NB4 (cell line): Measurements from ENCODE around the gene TSHR.

Source experiments
- DNase-seq: peaks from one replicate; pipeline ENCODE4 v3.0.0; 2010; ENCODE audit warnings: low read depth
- H3K4me3 ChIP-seq: one replicate; pipeline ENCODE4 v1.5.1; 2011; ENCODE audit warnings: mild to moderate bottlenecking, low read depth, low read length, moderate library complexity
- CTCF ChIP-seq: IDR thresholded peaks from one replicate; pipeline ENCODE4 v1.5.1; 2012; ENCODE audit warnings: low read depth, low read length
- MAX ChIP-seq: IDR thresholded peaks from 2 replicates; pipeline ENCODE4 v1.6.1; 2011; ENCODE audit warnings: low read depth, low read length
- MYC ChIP-seq: IDR thresholded peaks from 2 replicates; pipeline ENCODE4 v1.6.1; 2011; ENCODE audit warnings: low read depth, low read length
- POLR2A ChIP-seq: IDR thresholded peaks from 2 replicates; pipeline ENCODE4 v1.6.1; 2011; ENCODE audit warnings: mild to moderate bottlenecking; ENCODE audit not compliant: insufficient read length; ENCODE audit errors: extremely low read depth

The TSHR gene

GRCh38 chr14:81176241-81176640 is 220.8 kb downstream of the TSHR start:
- no peak for TF ChIP-seq POLR2A
- TF ChIP-seq MAX, result no peak
- no peak for TF ChIP-seq CTCF
- TF ChIP-seq MYC, result no peak
- H3K4me3 ChIP-seq, result no peak overlapping the region
- peak; percentile 39 for DNase-seq

GRCh38 chr14:81177225-81177624 is 221.8 kb downstream of the TSHR start:
- DNase-seq, result no peak
- no peak overlapping the region for H3K4me3 ChIP-seq

GRCh38 chr14:81178063-81178462 is 222.6 kb downstream of the TSHR start:
- H3K4me3 ChIP-seq, result no peak overlapping the region
- DNase-seq, result no peak
- TF ChIP-seq POLR2A (no peak), MAX (no peak), CTCF (no peak), MYC (no peak)

More at GRCh38 chr14:81177225-81177624, 221.8 kb downstream of the TSHR start:
- TF ChIP-seq MYC, result no peak
- TF ChIP-seq CTCF, result no peak
- no peak for TF ChIP-seq POLR2A
- no peak for TF ChIP-seq MAX

GRCh38 chr14:81179631-81180030 is 224.2 kb downstream of the TSHR start:
- no peak for TF ChIP-seq MAX
- no peak overlapping the region for H3K4me3 ChIP-seq
- DNase-seq, result no peak

GRCh38 chr14:81187832-81188522 is 232.6 kb downstream of the TSHR start:
- TF ChIP-seq MYC, result no peak
- TF ChIP-seq MAX, result no peak
- TF ChIP-seq CTCF, result no peak
- TF ChIP-seq POLR2A, result no peak
- H3K4me3 ChIP-seq, result no peak overlapping the region
- DNase-seq, result no peak

- no peak for DNase-seq
- H3K4me3 ChIP-seq, result no peak overlapping the region
- TF ChIP-seq CTCF, result no peak
- no peak for TF ChIP-seq MYC
- TF ChIP-seq MAX, result no peak
- TF ChIP-seq POLR2A, result no peak
These were observed 237.2 kb downstream of the TSHR start for GRCh38 chr14:81192594-81192993.
